Activated CD4-positive, alpha-beta T cell treated with anti-CD3 and anti-CD28 coated beads, Interleukin-2, amount 10 ng/mL, durations not matched to agents 7 days and 5 days (primary cell): ENCODE measurements around the gene PSMA7. TPM values are rescaled to one million over a fixed set of nuclear protein-coding genes. Genes with fewer than 3 reads are reported as not detected.
A peak's percentile ranks its signal among the peaks of the same experiment; 100 is the strongest.
"Not testable (repeated sequence)": the region's sequence is repeated elsewhere in the genome, so short reads cannot be mapped to it uniquely, and the experiment has no call there.

Experiments
- CTCF ChIA-PET: fragments of 350-600 bp; sonication (Branson Sonifier 250); formaldehyde crosslinking; loops from one replicate; lab custom pipeline; 2021; ENCODE audit warnings: antibody characterized with exemption; lab: Charles Lee
- POLR2A ChIA-PET: fragments of 350-600 bp; sonication (Branson Sonifier 250); formaldehyde crosslinking; loops from one replicate; lab custom pipeline; 2021; ENCODE audit warnings: antibody characterized with exemption; lab: Charles Lee
- DNase-seq: peaks from one replicate; pipeline ENCODE4 v3.0.0-alpha.2; 2020
- H3K27ac Mint-ChIP-seq: one replicate; pipeline ENCODE4 v1.8.0; 2021; ENCODE audit warnings: mild to moderate bottlenecking, moderate library complexity, mixed read lengths
- H3K27me3 Mint-ChIP-seq: one replicate; pipeline ENCODE4 v1.8.0; 2021; ENCODE audit warnings: mixed read lengths
- H3K36me3 Mint-ChIP-seq: one replicate; pipeline ENCODE4 v1.8.0; 2021; ENCODE audit warnings: low read depth, mixed read lengths
- H3K4me1 Mint-ChIP-seq: one replicate; pipeline ENCODE4 v1.8.0; 2021; ENCODE audit warnings: mixed read lengths
- H3K4me3 Mint-ChIP-seq: one replicate; pipeline ENCODE4 v1.8.0; 2021; ENCODE audit warnings: mild to moderate bottlenecking, moderate library complexity, mixed read lengths
- H3K9me3 Mint-ChIP-seq: one replicate; pipeline ENCODE4 v1.8.0; 2021; ENCODE audit warnings: mixed read lengths
- total RNA-seq, 2 experiments: library from RNA; stranded (reverse); gene quantifications; one replicate each; pipeline ENCODE4 v1.2.3, GENCODE V29; 2021

PSMA7 gene
- total RNA-seq, 2 experiments from 2014 or later: 250 to 306 TPM

- ChIA-PET POLR2A (no interaction called here), CTCF (interaction anchor here (0.6 to 1.6 kb wide), 3 partner anchors 19 to 75 kb away, joined by 3 to 5 read pairs (median 3); no protein-coding TSS in a partner anchor)
- peaks cover 20% of the 10 kb centered on the region for H3K9me3 Mint-ChIP-seq
- no peak for DNase-seq
- H3K27me3 Mint-ChIP-seq: no peaks in the 10 kb centered on the region
- H3K4me3 Mint-ChIP-seq: no peak overlapping the region
- H3K27ac Mint-ChIP-seq: peak overlapping the region; percentile 9
- peaks cover 36% of the 10 kb centered on the region for H3K4me1 Mint-ChIP-seq
- peaks cover 3% of the 10 kb centered on the region for H3K36me3 Mint-ChIP-seq
Measured at GRCh38 chr20:62116558-62117361, 26.4 kb downstream of the PSMA7 start.

- POLR2A ChIA-PET, DNase-seq, H3K27ac Mint-ChIP-seq, H3K36me3 Mint-ChIP-seq, H3K27me3 Mint-ChIP-seq, H3K4me3 Mint-ChIP-seq, CTCF ChIA-PET: not testable (repeated sequence)
- peaks cover 25% of the 10 kb centered on the region for H3K9me3 Mint-ChIP-seq
- peaks cover 32% of the 10 kb centered on the region for H3K4me1 Mint-ChIP-seq
Measured at GRCh38 chr20:62115800-62116407, 27.3 kb downstream of the PSMA7 start.

- Mint-ChIP-seq H3K4me3 (no peak overlapping the region), H3K27me3 (no peaks in the 10 kb centered on the region), H3K9me3 (peaks cover 29% of the 10 kb centered on the region), H3K27ac (no peak overlapping the region), H3K4me1 (peaks cover 24% of the 10 kb centered on the region), H3K36me3 (peaks cover 7% of the 10 kb centered on the region)
- POLR2A ChIA-PET: no interaction called here
- DNase-seq: no peak
- CTCF ChIA-PET: interaction anchor here (0.7 to 0.8 kb wide), 2 partner anchors 8 to 46 kb away, joined by 3 to 4 read pairs; no protein-coding TSS in a partner anchor
Measured at GRCh38 chr20:62114894-62115293, 28.3 kb downstream of the PSMA7 start.

GRCh38 chr20:62112368-62112767 is 30.8 kb downstream of the PSMA7 start:
- Mint-ChIP-seq H3K9me3 (peaks cover 47% of the 10 kb centered on the region), H3K27ac (no peak overlapping the region), H3K4me1 (peaks cover 4% of the 10 kb centered on the region), H3K4me3 (no peak overlapping the region), H3K36me3 (peaks cover 7% of the 10 kb centered on the region), H3K27me3 (no peaks in the 10 kb centered on the region)
- DNase-seq: no peak
- ChIA-PET CTCF (interaction anchor here (0.6 kb wide), 1 partner anchor 10 kb away, joined by 3 read pairs; the partner anchor contains the start of gene LSM14B), POLR2A (no interaction called here)

- Mint-ChIP-seq H3K36me3 (peaks cover 4% of the 10 kb centered on the region), H3K27me3 (no peaks in the 10 kb centered on the region), H3K9me3 (peaks cover 52% of the 10 kb centered on the region), H3K27ac (no peak overlapping the region), H3K4me1 (no peaks in the 10 kb centered on the region), H3K4me3 (no peak overlapping the region)
- CTCF ChIA-PET: no interaction called here
- POLR2A ChIA-PET: no interaction called here
- no peak for DNase-seq
Measured at GRCh38 chr20:62111148-62111547, 32.0 kb downstream of the PSMA7 start.

GRCh38 chr20:62105592-62105991 is 37.6 kb downstream of the PSMA7 start:
- POLR2A ChIA-PET: no interaction called here
- H3K4me3 Mint-ChIP-seq: no peak overlapping the region
- CTCF ChIA-PET: interaction anchor here (0.6 to 2.0 kb wide), 2 partner anchors 16 to 1409 kb away, joined by 3 to 7 read pairs; no protein-coding TSS in a partner anchor
- H3K4me1 Mint-ChIP-seq: no peaks in the 10 kb centered on the region
- no peak overlapping the region for H3K27ac Mint-ChIP-seq
- H3K27me3 Mint-ChIP-seq: no peaks in the 10 kb centered on the region
- DNase-seq: no peak
- H3K9me3 Mint-ChIP-seq: peaks cover 47% of the 10 kb centered on the region
- peaks cover 4% of the 10 kb centered on the region for H3K36me3 Mint-ChIP-seq

- ChIA-PET CTCF (no interaction called here), POLR2A (no interaction called here)
- Mint-ChIP-seq H3K27me3 (no peaks in the 10 kb centered on the region), H3K36me3 (no peaks in the 10 kb centered on the region), H3K9me3 (peaks cover 43% of the 10 kb centered on the region), H3K4me3 (no peak overlapping the region), H3K27ac (no peak overlapping the region), H3K4me1 (no peaks in the 10 kb centered on the region)
- DNase-seq: no peak
Measured at GRCh38 chr20:62104791-62105345, 38.3 kb downstream of the PSMA7 start.

- H3K27ac Mint-ChIP-seq: no peak overlapping the region
- H3K4me1 Mint-ChIP-seq: no peaks in the 10 kb centered on the region
- H3K27me3 Mint-ChIP-seq: no peaks in the 10 kb centered on the region
- no peaks in the 10 kb centered on the region for H3K36me3 Mint-ChIP-seq
- H3K4me3 Mint-ChIP-seq: no peak overlapping the region
- no peak for DNase-seq
- ChIA-PET CTCF (interaction anchor here (0.6 kb wide), 1 partner anchor 1056 kb away, joined by 3 read pairs; no protein-coding TSS in a partner anchor), POLR2A (no interaction called here)
- peaks cover 42% of the 10 kb centered on the region for H3K9me3 Mint-ChIP-seq
Measured at GRCh38 chr20:62104234-62104789, 38.9 kb downstream of the PSMA7 start.

- DNase-seq: no peak
- Mint-ChIP-seq H3K27me3 (no peaks in the 10 kb centered on the region), H3K36me3 (no peaks in the 10 kb centered on the region), H3K9me3 (peaks cover 37% of the 10 kb centered on the region), H3K4me3 (no peak overlapping the region), H3K27ac (no peak overlapping the region), H3K4me1 (no peaks in the 10 kb centered on the region)
- ChIA-PET CTCF (interaction anchor here (0.6 kb wide), 1 partner anchor 1056 kb away, joined by 3 read pairs; no protein-coding TSS in a partner anchor), POLR2A (no interaction called here)
Measured at GRCh38 chr20:62103508-62104233, 39.5 kb downstream of the PSMA7 start.

- H3K36me3 Mint-ChIP-seq: no peaks in the 10 kb centered on the region
- H3K27me3 Mint-ChIP-seq: no peaks in the 10 kb centered on the region
- no peak for DNase-seq
- no peak overlapping the region for H3K4me3 Mint-ChIP-seq
- CTCF ChIA-PET: interaction anchor here (0.6 to 0.7 kb wide), 2 partner anchors 21 to 35 kb away, joined by 3 read pairs; partner anchors contain the start of gene LSM14B
- no peak overlapping the region for H3K27ac Mint-ChIP-seq
- no peaks in the 10 kb centered on the region for H3K4me1 Mint-ChIP-seq
- H3K9me3 Mint-ChIP-seq: peaks cover 21% of the 10 kb centered on the region
- POLR2A ChIA-PET: no interaction called here
Measured at GRCh38 chr20:62101078-62101477, 42.1 kb downstream of the PSMA7 start.

- H3K27me3 Mint-ChIP-seq: no peaks in the 10 kb centered on the region
- H3K4me3 Mint-ChIP-seq: no peak overlapping the region
- DNase-seq: no peak
- no peaks in the 10 kb centered on the region for H3K4me1 Mint-ChIP-seq
- no peak overlapping the region for H3K27ac Mint-ChIP-seq
- ChIA-PET CTCF (no interaction called here), POLR2A (no interaction called here)
- H3K36me3 Mint-ChIP-seq: no peaks in the 10 kb centered on the region
- peaks cover 10% of the 10 kb centered on the region for H3K9me3 Mint-ChIP-seq
Measured at GRCh38 chr20:62097881-62098407, 45.2 kb downstream of the PSMA7 start.
